HG03159 (cell line): Measurements from ENCODE around the gene GOLPH3L.
"Not testable (repeated sequence)": the region's sequence is repeated elsewhere in the genome, so short reads cannot be mapped to it uniquely, and the experiment has no call there.

ENCODE experiments used
- ATAC-seq: cut with Tn5 transposase; IDR thresholded peaks from one replicate; pipeline ENCODE4 v1.9.1; 2021; ENCODE audit warnings: mild to moderate bottlenecking, moderate library complexity; ENCODE audit not compliant: unreplicated experiment

The GOLPH3L gene

GRCh38 chr1:150619576-150620509 is 77.1 kb downstream of the GOLPH3L start:
- ATAC-seq: no peak

DNA sequence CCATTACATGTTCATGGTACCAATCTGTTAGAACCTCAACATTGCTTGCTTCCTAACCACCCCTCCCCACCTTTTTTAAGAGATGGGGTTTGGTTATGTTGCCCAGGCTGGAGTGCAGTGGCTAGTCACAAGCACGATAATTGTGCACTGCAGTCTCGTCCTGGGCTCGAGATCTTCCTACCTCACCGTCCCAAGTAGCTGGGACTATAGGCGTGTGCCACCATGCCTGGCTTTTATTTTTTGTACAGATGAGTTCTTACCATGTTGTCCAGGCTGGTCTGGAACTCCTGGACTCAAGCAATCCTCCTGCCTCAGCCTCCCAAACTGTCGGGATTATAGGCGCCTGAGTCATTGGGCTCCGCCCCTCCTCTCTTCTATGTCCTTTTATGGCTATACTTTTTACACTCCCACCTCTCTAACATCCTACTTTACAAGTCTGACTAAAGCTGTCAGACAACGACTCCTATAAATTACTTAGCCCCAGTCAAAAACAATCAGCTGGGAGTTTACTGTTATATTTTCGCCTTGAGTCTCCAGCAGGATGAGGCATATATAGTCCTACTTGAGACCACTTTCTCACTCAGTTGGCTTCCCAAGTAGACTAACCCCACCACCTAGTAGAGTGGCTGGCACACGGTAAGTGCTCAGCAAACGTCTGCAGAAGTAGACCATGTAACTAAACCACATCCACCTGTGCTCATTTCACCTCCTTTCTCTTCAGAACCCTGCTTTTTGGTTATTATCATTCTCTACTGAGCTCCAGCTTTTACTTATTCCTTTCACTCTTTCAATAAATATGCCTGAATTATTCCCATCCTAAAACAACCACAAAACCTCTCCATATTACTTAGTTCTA is 81.4 kb downstream of the GOLPH3L start:
- no peak for ATAC-seq

- no peak for ATAC-seq
These were observed 83.7 kb downstream of the GOLPH3L start for GRCh38 chr1:150613061-150613920.

- ATAC-seq: no peak
These were observed 85.0 kb downstream of the GOLPH3L start for GRCh38 chr1:150612014-150612345.

DNA sequence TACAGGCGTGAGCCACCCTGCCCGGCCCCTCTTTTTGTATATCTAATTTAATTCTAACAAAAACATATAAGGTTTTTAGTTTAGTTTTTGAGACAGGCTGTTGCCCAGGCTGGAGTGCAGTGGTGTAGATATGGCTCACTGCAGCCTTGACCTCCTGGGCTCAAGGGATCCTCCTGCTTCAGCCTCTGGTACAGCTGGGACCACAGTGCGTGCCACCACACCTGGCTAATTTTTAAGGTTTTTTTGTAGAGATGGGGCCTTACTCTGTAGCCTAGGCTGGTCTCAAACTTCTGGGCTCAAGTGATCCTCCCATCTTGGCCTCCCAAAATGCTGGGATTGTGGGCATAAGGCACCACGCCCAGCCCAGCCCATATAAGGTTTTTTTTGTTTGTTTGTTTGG is 86.4 kb downstream of the GOLPH3L start:
- no peak for ATAC-seq

DNA sequence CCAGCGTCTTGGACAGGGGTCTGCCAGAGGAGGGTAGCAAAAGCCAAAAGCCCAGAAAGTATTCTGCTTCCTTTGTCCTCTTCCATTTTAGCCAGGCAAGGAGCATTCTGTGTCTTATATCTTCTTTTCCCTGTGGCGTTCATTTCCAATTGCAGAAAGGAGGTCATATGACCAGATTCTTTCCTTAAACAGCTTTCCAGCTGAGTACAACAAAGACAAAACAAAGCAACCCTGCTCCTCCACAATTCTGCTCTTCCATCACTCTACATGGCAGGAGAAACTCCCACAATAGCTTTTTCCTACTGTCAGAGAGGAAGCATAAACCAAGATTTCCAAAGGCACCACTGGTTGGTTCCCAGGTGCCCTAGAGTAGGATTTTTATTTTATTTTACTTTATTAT is 87.2 kb downstream of the GOLPH3L start:
- ATAC-seq: no peak

GRCh38 chr1:150606463-150607142 is 90.4 kb downstream of the GOLPH3L start:
- no peak for ATAC-seq

DNA sequence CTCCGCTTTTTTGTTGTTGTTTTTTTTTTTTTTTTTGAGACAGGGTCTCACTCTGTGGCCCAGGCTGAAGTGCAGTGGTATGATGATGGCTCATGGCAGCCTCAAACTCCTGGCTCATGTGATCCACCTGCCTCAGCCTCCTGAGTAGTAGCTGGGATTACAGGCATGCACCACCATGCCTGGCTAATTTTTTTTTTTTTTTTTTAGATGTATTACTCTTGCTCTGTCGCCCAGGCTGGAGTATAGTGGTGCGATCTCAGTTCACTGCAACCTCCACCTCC is 91.6 kb downstream of the GOLPH3L start:
- ATAC-seq: not testable (repeated sequence)

- no peak for ATAC-seq
These were observed 92.7 kb downstream of the GOLPH3L start for GRCh38 chr1:150604226-150604588.

DNA sequence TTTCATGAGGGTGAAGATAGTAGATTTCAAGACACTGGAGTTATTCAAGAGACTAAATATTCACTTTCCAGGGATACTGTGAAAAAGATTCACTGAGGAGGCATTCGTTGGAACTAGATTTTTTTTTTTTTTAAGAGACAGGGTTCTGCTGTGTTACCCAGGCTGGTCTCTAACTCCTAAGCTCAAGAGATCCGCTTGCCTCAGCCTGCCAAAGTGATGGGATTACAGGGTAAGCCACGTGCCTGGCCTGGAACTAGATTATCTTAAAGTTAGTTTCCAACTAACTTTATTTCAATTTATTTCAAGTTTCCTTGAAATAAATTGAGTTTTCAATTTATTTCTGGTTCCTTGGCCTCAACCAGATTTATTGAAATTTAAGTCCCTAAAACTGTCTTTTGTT is 93.2 kb downstream of the GOLPH3L start:
- ATAC-seq: no peak

DNA sequence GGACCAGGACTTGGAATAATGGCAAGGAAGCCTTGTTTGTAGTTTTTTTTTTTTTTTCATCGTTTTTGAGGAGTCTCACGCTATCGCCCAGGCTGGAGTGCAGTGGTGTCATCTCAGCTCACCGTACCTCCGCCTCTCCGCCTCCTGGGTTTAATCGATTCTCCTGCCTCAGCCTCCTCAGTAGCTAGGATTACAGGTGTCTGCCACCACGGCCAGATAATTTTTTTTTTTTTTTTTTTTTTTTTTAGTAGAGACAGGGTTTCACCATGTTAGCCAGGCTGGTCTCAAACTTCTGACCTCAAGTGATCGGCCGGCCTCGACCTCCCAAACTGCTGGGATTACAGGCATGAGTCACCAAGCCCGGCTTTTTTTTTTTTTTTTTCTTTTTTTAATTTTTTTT is 94.6 kb downstream of the GOLPH3L start:
- ATAC-seq: not testable (repeated sequence)

GRCh38 chr1:150601540-150601939 is 95.4 kb downstream of the GOLPH3L start:
- no peak for ATAC-seq

DNA sequence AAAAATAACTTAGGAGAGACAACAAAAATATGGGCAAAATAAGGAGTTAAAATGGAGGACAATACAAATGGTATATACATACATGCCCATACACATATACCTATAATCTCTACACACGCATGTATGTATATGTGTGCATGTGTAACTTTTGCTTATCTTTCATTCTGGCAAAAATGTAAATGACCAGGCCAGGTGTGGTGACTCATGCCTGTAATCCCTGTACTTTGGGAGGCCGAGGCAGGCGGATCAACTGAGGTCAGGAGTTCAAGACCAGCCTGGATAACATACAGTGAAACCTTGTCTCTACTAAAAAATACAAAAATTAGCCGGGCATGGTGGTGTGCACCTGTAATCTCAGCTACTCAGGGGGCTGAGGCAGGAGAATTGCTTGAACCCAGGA is 98.6 kb downstream of the GOLPH3L start:
- ATAC-seq: not testable (repeated sequence)

GRCh38 chr1:150596976-150597375 is 100.0 kb downstream of the GOLPH3L start:
- ATAC-seq: no peak
